K562 (cell line): ENCODE measurements around the gene TCFL5. TPM values are rescaled to one million over a fixed set of nuclear protein-coding genes. Genes with fewer than 3 reads are reported as not detected.

Experiments
- ATF1 ChIP-seq, 2 experiments: fragments of 450-650 bp in 1 of 2; IDR thresholded peaks; 2 replicates each; pipeline ENCODE4 v1.6.1; 2016; ENCODE audit warnings: missing compliant biosample characterization in 1 of 2, missing genetic modification characterization in 1 of 2
- CBFA2T3 ChIP-seq: fragments of 450-650 bp; IDR thresholded peaks from 2 replicates; pipeline ENCODE4 v1.6.1; 2017
- CHCHD3 ChIP-seq: fragments of 250-450 bp; sonication (Bioruptor Pico); IDR thresholded peaks from 2 replicates; pipeline ENCODE4 v2.1.2; 2022; ENCODE audit warnings: mild to moderate bottlenecking
- CXXC5 ChIP-seq: fragments of 250-450 bp; sonication (Bioruptor Pico); IDR thresholded peaks from 2 replicates; pipeline ENCODE4 v1.8.0; 2022; ENCODE audit warnings: inconsistent platforms, mild to moderate bottlenecking, moderate library complexity
- GABPB1 ChIP-seq: sonication (generic); formaldehyde crosslinking; IDR thresholded peaks from 2 replicates; pipeline ENCODE4 v1.8.0; 2022; ENCODE audit warnings: mild to moderate bottlenecking, missing genetic modification reagents
- HSF4 ChIP-seq: fragments of 250-450 bp; sonication (Bioruptor Pico); IDR thresholded peaks from 2 replicates; pipeline ENCODE4 v2.1.2; 2022; ENCODE audit warnings: mild to moderate bottlenecking, moderate library complexity, borderline replicate concordance
- KDM5B ChIP-seq: fragments of 200-600 bp; sonication (generic); IDR thresholded peaks from 2 replicates; pipeline ENCODE4 v1.6.1; 2012; ENCODE audit warnings: low read depth, mild to moderate bottlenecking, moderate library complexity, low read length, control low read depth, inconsistent platforms; ENCODE audit not compliant: insufficient replicate concordance
- KLF10 ChIP-seq: fragments of 250-450 bp; sonication (Bioruptor Pico); IDR thresholded peaks from 2 replicates; pipeline ENCODE4 v1.6.1; 2021; ENCODE audit warnings: matching md5 sums
- MYC ChIP-seq, 2 experiments: fragments of 250-450 bp in 1 of 2; sonication (Bioruptor Pico) in 1 of 2; IDR thresholded peaks; 2 replicates each; pipeline versions ENCODE4 v1.5.1 to v1.6.1; 2012 to 2021; ENCODE audit warnings: low read depth in 2 of 2, borderline replicate concordance in 1 of 2, improper control_type of control experiment in 1 of 2, low read length in 1 of 2, mild to moderate bottlenecking in 1 of 2, moderate library complexity in 1 of 2
- PKNOX1 ChIP-seq: fragments of 450-650 bp; IDR thresholded peaks from 2 replicates; pipeline ENCODE4 v1.6.1; 2016
- POLR3A ChIP-seq: IDR thresholded peaks from 2 replicates; pipeline ENCODE4 v1.6.1; 2011; ENCODE audit warnings: borderline replicate concordance, mild to moderate bottlenecking, moderate library complexity; ENCODE audit not compliant: insufficient read length, insufficient read depth; ENCODE audit errors: extremely low read depth
- RCOR1 ChIP-seq, 2 experiments: IDR thresholded peaks; 2 replicates each; pipeline ENCODE4 v1.6.1; 2012; ENCODE audit warnings: low read depth in 2 of 2, low read length in 2 of 2, borderline replicate concordance in 1 of 2, improper control_type of control experiment in 1 of 2
- SRSF1 ChIP-seq: fragments of 200-400 bp; formaldehyde crosslinking; IDR thresholded peaks from 2 replicates; pipeline ENCODE4 v1.6.1; 2017; ENCODE audit warnings: mild to moderate bottlenecking, low read depth, low read length, moderate library complexity
- SRSF3 ChIP-seq: fragments of 200-400 bp; formaldehyde crosslinking; IDR thresholded peaks from 2 replicates; pipeline ENCODE4 v1.6.1; 2016; ENCODE audit warnings: mild to moderate bottlenecking, low read length, moderate library complexity; ENCODE audit not compliant: insufficient read depth
- ZBTB7A ChIP-seq: IDR thresholded peaks from 2 replicates; pipeline ENCODE4 v1.6.1; 2011; ENCODE audit warnings: low read depth, mild to moderate bottlenecking, low read length, moderate library complexity, borderline replicate concordance; ENCODE audit not compliant: control insufficient read depth
- ZNF165 ChIP-seq: fragments of 250-450 bp; sonication (Bioruptor Pico); IDR thresholded peaks from 2 replicates; pipeline ENCODE4 v1.4.0; 2020; ENCODE audit warnings: borderline replicate concordance
- ZNF408 ChIP-seq: fragments of 250-450 bp; sonication (Bioruptor Pico); IDR thresholded peaks from 2 replicates; pipeline ENCODE4 v1.4.0; 2020; ENCODE audit warnings: low read depth, mild to moderate bottlenecking, moderate library complexity
- ZNF586 ChIP-seq: fragments of 450-650 bp; formaldehyde crosslinking; conservative IDR thresholded peaks from 2 replicates; pipeline ENCODE4 v1.4.0; 2020; ENCODE audit warnings: mild to moderate bottlenecking, moderate library complexity
- ZNF830 ChIP-seq: fragments of 250-450 bp; sonication (Bioruptor Pico); IDR thresholded peaks from 2 replicates; pipeline ENCODE4 v1.5.0; 2021; ENCODE audit warnings: mild to moderate bottlenecking
- polyA plus RNA-seq, 8 experiments: library from polyadenylated mRNA; depleted of rRNA in 4 of 8; stranded (reverse) in 5 of 8; unstranded in 3 of 8; fragments of >200 nt; fragmentation: Nextera tagmentation in 2 of 8; fragmentation: Illumina TruSeq in 1 of 8; extraction: Ambion mirVana in 2 of 8; extraction: Trizol in 1 of 8; gene quantifications; 2 replicates each; pipeline versions ENCODE4 v1.2.1 to v1.2.3, GENCODE V29; 2011 to 2014; ENCODE audit warnings: inconsistent platforms in 1 of 8, missing spikeins in 1 of 8
- total RNA-seq, 7 experiments: library from RNA; depleted of rRNA in 6 of 7; stranded (reverse); fragments of >200 nt in 6 of 7; fragmentation: Illumina TruSeq in 2 of 7; extraction: Trizol in 2 of 7; gene quantifications; 2 replicates each; pipeline versions ENCODE4 v1.2.1 to v1.2.3, GENCODE V29; 2011 to 2021; ENCODE audit warnings: low replicate concordance in 1 of 7
- TF ChIP-seq, protein P1 (sequence below): fragments of 250-450 bp; sonication (Bioruptor Pico); IDR thresholded peaks from 2 replicates; pipeline ENCODE4 v1.8.0; 2021; ENCODE audit warnings: moderate library complexity, mild to moderate bottlenecking, inconsistent platforms
- TF ChIP-seq, protein P2 (sequence below): fragments of 250-450 bp; sonication (Bioruptor Pico); IDR thresholded peaks from 2 replicates; pipeline ENCODE4 v1.8.0; 2022; ENCODE audit warnings: moderate library complexity, mild to moderate bottlenecking, inconsistent platforms

TCFL5 gene
- total and polyA plus RNA-seq, 9 of the 15 experiments (the other 6 are each of a cell fraction or from before 2014, with no cell fraction given) = 1.00 to 12.6 (median 9.1) TPM

- TF ChIP-seq RCOR1 (IDR thresholded peaks at IDR 0.05; ENCODE audit: borderline replicate concordance in 1 of 2, low read depth in 2 of 2, low read length in 2 of 2) (peak in 1 of 2 experiments; percentile 7; a peak in 1 of 4 replicates), GABPB1 (CRISPR knock-in tag) (0 out of 2 replicates have a peak, but pooled peaks have one; percentile 18), CHCHD3 (CRISPR knock-in tag) (0 out of 2 replicates have a peak, but pooled peaks have one; percentile 76), PKNOX1 (no peak), ZBTB7A (peak; percentile 91; the same call in 1 of the 2 replicates), ZNF408 (CRISPR knock-in tag) (no peak), CXXC5 (CRISPR knock-in tag) (peak; percentile 72), CBFA2T3 (peak; percentile 18; the same call in 1 of the 2 replicates), KLF10 (no peak), MYC (IDR thresholded peaks at IDR 0.05; ENCODE audit: low read depth, low read length) (peak; percentile 44; the same call in 1 of the 2 replicates), MYC (CRISPR knock-in tag; IDR thresholded peaks at IDR 0.05; ENCODE audit: borderline replicate concordance, low read depth) (no peak), SRSF3 (no peak), ATF1 (CRISPR knock-in tag; IDR thresholded peaks at IDR 0.05) (no peak), ATF1 (tag; IDR thresholded peaks at IDR 0.05) (peak; percentile 47), SRSF1 (no peak), HSF4 (CRISPR knock-in tag) (no peak), ZNF165 (CRISPR knock-in tag) (no peak), KDM5B (peak; percentile 67), ZNF586 (no peak), ZNF830 (CRISPR knock-in tag) (0 out of 2 replicates have a peak, but pooled peaks have one; percentile 40), POLR3A (no peak)
- TF ChIP-seq, protein P1, sequence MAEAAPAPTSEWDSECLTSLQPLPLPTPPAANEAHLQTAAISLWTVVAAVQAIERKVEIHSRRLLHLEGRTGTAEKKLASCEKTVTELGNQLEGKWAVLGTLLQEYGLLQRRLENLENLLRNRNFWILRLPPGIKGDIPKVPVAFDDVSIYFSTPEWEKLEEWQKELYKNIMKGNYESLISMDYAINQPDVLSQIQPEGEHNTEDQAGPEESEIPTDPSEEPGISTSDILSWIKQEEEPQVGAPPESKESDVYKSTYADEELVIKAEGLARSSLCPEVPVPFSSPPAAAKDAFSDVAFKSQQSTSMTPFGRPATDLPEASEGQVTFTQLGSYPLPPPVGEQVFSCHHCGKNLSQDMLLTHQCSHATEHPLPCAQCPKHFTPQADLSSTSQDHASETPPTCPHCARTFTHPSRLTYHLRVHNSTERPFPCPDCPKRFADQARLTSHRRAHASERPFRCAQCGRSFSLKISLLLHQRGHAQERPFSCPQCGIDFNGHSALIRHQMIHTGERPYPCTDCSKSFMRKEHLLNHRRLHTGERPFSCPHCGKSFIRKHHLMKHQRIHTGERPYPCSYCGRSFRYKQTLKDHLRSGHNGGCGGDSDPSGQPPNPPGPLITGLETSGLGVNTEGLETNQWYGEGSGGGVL (CRISPR knock-in tag) = no peak
- TF ChIP-seq, protein P2, sequence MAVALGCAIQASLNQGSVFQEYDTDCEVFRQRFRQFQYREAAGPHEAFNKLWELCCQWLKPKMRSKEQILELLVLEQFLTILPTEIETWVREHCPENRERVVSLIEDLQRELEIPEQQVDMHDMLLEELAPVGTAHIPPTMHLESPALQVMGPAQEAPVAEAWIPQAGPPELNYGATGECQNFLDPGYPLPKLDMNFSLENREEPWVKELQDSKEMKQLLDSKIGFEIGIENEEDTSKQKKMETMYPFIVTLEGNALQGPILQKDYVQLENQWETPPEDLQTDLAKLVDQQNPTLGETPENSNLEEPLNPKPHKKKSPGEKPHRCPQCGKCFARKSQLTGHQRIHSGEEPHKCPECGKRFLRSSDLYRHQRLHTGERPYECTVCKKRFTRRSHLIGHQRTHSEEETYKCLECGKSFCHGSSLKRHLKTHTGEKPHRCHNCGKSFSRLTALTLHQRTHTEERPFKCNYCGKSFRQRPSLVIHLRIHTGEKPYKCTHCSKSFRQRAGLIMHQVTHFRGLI (CRISPR knock-in tag) = no peak
- TF ChIP-seq, all 486 proteins: peak for 96
These were observed 67.5 kb downstream of the TCFL5 start (continued) for GRCh38 chr20:62794007-62794724.
